Measurements from ENCODE around the gene CYLD.

GRCh38 chr16:50838885-50839284 is 97.0 kb downstream of the CYLD start:
- TF ChIP-seq CTCF (conservative IDR thresholded peaks at IDR 0.05; ENCODE audit: low read length), result no peak
- no peak for TF ChIP-seq EZH2phosphoT487 (IDR thresholded peaks at IDR 0.05; ENCODE audit: borderline replicate concordance, low read depth, low read length)
